Posterior cingulate gyrus (tissue), 11 donors: Measurements from ENCODE around the gene CBFB.

Experiments used
- DNase-seq, 10 donors: peaks; one replicate each; pipeline versions ENCODE4 v3.0.0 to v3.0.0-alpha.2; 2020 to 2021; ENCODE audit warnings: mixed read lengths in 3 of 10
- intact Hi-C: fragments of 100-400 bp; cut with DNase I; formaldehyde crosslinking; loops from one replicate; pipeline ENCODE4 v1.15.1; 2023

CBFB gene

DNA sequence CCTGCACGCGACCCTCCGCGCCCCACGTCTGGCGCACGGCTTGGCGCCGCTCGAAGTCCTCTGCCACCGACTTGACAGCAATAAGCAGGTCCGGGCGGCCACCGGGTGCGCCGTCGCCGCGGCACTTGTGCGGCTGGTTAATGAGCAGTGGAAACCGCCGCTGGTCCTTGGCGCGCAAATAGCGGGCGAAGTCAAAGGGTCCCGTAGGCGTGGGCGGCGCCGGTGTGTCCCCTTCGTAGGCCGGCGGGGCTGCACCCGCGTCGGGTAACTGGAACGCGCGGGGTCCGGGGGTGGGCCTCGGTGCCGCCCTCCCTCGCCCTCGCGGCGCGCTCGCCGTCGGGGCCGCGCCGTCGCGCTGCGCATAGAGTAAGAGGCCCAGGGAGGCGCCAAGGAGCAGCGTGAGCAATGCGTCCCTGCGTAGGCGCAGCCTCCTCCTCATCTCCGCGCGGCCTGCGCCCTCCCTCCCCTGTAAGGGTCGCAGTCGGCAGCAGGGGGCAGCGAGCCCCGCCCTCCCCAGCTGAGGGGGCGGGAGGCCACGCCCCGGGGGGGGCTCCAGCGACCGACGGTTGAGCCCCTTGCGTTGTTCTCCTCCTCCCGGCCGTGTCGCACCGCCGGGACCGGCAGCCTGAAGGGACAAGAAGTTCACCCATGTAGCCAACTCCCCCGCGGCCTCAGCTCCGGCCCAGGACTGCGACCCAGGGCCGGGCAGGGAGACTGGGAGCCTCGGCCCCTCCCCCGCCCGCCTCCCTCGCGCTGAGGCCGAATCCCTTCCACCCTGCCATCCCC lies 121.3 kb downstream of the CBFB start:
- peak in 3 of 10 donors; percentile 73 to 86 (median 81) for DNase-seq
- intact Hi-C loops = no loop called here
